H1 (cell line): ENCODE data around the gene WNT9A.

Experiments used
- CEBPB ChIP-seq: IDR thresholded peaks from 2 replicates; pipeline ENCODE4 v1.6.1; 2012; ENCODE audit warnings: low read depth, low read length
- CTCF ChIP-seq, 3 experiments: IDR thresholded peaks; 1 replicate in 2 of 3; 2 replicates in 1 of 3; pipeline versions ENCODE4 v1.5.1 to v1.6.1; 2011; ENCODE audit warnings: low read length in 3 of 3, mild to moderate bottlenecking in 3 of 3, inconsistent platforms in 2 of 3, low read depth in 1 of 3, moderate library complexity in 1 of 3; ENCODE audit not compliant: insufficient read depth in 1 of 3; ENCODE audit errors: control extremely low read depth in 1 of 3
- MAX ChIP-seq: IDR thresholded peaks from 2 replicates; pipeline ENCODE4 v1.6.1; 2012; ENCODE audit warnings: inconsistent platforms

- TF ChIP-seq MAX = no peak
- TF ChIP-seq CTCF (IDR thresholded peaks at IDR 0.05; ENCODE audit: control extremely low read depth in 1 of 3, insufficient read depth in 1 of 3, low read depth in 1 of 3, low read length in 3 of 3) = peak in 2 of 3 experiments; percentile 33 to 61; a peak in 3 of 4 replicates
- TF ChIP-seq CEBPB = no peak
Observed at GRCh38 chr1:227901906-227902640, 45.7 kb downstream of the WNT9A start.
